Keratinocyte (primary cell): ENCODE measurements around the gene HES3. TPM values are rescaled to one million over a fixed set of nuclear protein-coding genes. Genes with fewer than 3 reads are reported as not detected.

Experiments
- DNase-seq: peaks from one replicate; pipeline ENCODE4 v3.0.0-alpha.2; 2011; ENCODE audit warnings: low read depth, missing footprints, low spot score
- FAIRE-seq: peaks from 2 replicates; lab custom pipeline; 2011; peaks lifted over from hg19 to GRCh38; lab: Jason Lieb, UNC
- H2AFZ ChIP-seq: 2 replicates; pipeline ENCODE4 v1.6.0; 2012; ENCODE audit warnings: low read length, control low read depth, inconsistent platforms; ENCODE audit not compliant: control insufficient read depth
- H3K27ac ChIP-seq: 2 replicates; pipeline ENCODE4 v1.5.1; 2011; ENCODE audit warnings: low read length; ENCODE audit not compliant: control insufficient read depth, insufficient read depth
- H3K27me3 ChIP-seq: 3 replicates; pipeline ENCODE4 v1.6.0; 2011; ENCODE audit warnings: low read length; ENCODE audit not compliant: control insufficient read depth, insufficient read depth; ENCODE audit errors: extremely low read depth
- H3K36me3 ChIP-seq, 2 experiments: 2 replicates in 1 of 2; 3 replicates in 1 of 2; pipeline ENCODE4 v1.5.1; 2011; ENCODE audit warnings: low read length in 2 of 2, mild to moderate bottlenecking in 1 of 2; ENCODE audit not compliant: control insufficient read depth in 2 of 2, insufficient read depth in 2 of 2; ENCODE audit errors: extremely low read depth in 1 of 2
- H3K4me1 ChIP-seq: 3 replicates; pipeline ENCODE4 v1.5.1; 2011; ENCODE audit warnings: low read length; ENCODE audit not compliant: control insufficient read depth, insufficient read depth; ENCODE audit errors: extremely low read depth
- H3K4me2 ChIP-seq: 3 replicates; pipeline ENCODE4 v1.6.0; 2011; ENCODE audit warnings: low read depth, low read length; ENCODE audit not compliant: control insufficient read depth, insufficient read depth; ENCODE audit errors: extremely low read depth
- H3K4me3 ChIP-seq, 3 experiments: fragments of 200-600 bp in 1 of 3; sonication (generic) in 1 of 3; 2 replicates in 2 of 3; 3 replicates in 1 of 3; pipeline ENCODE4 v1.5.1; 2011 to 2016; ENCODE audit warnings: low read length in 3 of 3, mild to moderate bottlenecking in 3 of 3, control low read depth in 2 of 3, inconsistent platforms in 1 of 3, low read depth in 1 of 3, mixed read lengths in 1 of 3, mixed run types in 1 of 3, moderate library complexity in 1 of 3; ENCODE audit not compliant: control insufficient read depth in 2 of 3, insufficient read depth in 2 of 3; ENCODE audit errors: extremely low read depth in 1 of 3
- H3K79me2 ChIP-seq: 2 replicates; pipeline ENCODE4 v1.6.0; 2012; ENCODE audit warnings: low read length; ENCODE audit not compliant: control insufficient read depth, insufficient read depth
- H3K9ac ChIP-seq: 3 replicates; pipeline ENCODE4 v1.6.0; 2011; ENCODE audit warnings: low read length; ENCODE audit not compliant: control insufficient read depth, insufficient read depth; ENCODE audit errors: extremely low read depth
- H3K9me1 ChIP-seq: 3 replicates; pipeline ENCODE4 v1.6.0; 2011; ENCODE audit warnings: low read length; ENCODE audit not compliant: control insufficient read depth, insufficient read depth; ENCODE audit errors: extremely low read depth
- H3K9me3 ChIP-seq: 2 replicates; pipeline ENCODE4 v1.5.1; 2012; ENCODE audit warnings: low read depth, low read length; ENCODE audit not compliant: control insufficient read depth
- H4K20me1 ChIP-seq: 3 replicates; pipeline ENCODE4 v1.6.0; 2011; ENCODE audit warnings: low read length; ENCODE audit not compliant: control insufficient read depth, insufficient read depth; ENCODE audit errors: extremely low read depth
- EZH2 ChIP-seq: IDR thresholded peaks from one replicate; pipeline ENCODE4 v1.6.1; 2012; ENCODE audit warnings: inconsistent platforms, mild to moderate bottlenecking, low read length, moderate library complexity
- dilution Hi-C: fragments of 300-500 bp; cut with MboI; formaldehyde crosslinking; loops from one replicate; pipeline ENCODE4 v1.7.0; 2020; ENCODE audit warnings: low sequenced_read_pairs; ENCODE audit not compliant: extremely low pct_ligation_motif_present
- polyA plus RNA-seq, 5 experiments: library from polyadenylated mRNA; depleted of rRNA in 3 of 5; stranded (reverse) in 3 of 5; stranded (forward) in 1 of 5; unstranded in 1 of 5; fragments of >200 nt; gene quantifications; 1 replicate in 1 of 5; 2 replicates in 3 of 5; 3 replicates in 1 of 5; pipeline versions ENCODE4 v1.2.1 to v1.2.3, GENCODE V29; 2011 to 2012; ENCODE audit warnings: missing spikeins in 2 of 5, low read depth in 1 of 5, low replicate concordance in 1 of 5
- TF ChIP-seq, protein P1 (sequence below), 3 experiments: IDR thresholded peaks in 1 of 3; conservative IDR thresholded peaks in 1 of 3; optimal IDR thresholded peaks in 1 of 3; 2 replicates in 2 of 3; 3 replicates in 1 of 3; pipeline versions ENCODE3 to v1.5.1; 2011; ENCODE audit warnings: low read length in 3 of 3, mild to moderate bottlenecking in 3 of 3, moderate library complexity in 2 of 3, control low read depth in 1 of 3, inconsistent platforms in 1 of 3; ENCODE audit not compliant: insufficient read depth in 2 of 3; ENCODE audit errors: extremely low read depth in 1 of 3

Gene HES3
- polyA plus RNA-seq, 1 donor (not counting 4 experiments of a cell fraction or from before 2014, with no cell fraction given) = not detected

DNA sequence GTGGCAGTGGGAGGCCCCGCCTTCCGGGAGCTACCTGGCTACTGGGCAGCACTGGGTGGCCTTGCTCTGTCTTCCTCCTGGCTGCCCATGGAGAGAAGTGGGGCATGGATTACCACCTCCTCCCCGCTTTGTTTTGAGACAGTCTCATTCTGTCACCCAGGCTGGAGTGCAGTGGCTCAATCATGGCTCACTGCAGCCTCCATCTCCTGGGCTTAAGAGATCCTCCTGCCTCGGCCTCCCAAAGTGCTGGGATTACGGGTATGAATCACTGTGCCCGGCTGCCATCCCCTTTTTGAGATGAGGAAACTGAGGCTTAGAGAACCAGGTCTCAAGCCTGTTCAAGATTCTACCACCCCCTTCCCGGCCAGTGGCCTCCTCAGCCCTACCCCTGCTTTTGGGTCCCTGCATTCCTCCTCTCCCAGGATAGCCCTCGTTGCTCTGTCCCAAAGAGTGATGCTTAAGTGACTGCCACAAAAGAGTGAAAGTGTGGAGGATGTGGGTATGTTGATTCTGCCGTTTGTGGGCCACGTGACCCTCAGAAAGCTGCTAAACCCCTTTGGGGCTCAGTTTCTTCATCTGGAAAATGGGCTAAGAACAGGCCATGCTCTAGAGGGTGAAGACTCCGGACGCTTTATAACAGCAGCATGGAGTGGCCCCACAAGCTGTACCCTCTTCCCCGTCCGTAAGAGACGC lies 7.8 kb downstream of the HES3 start:
- no peak for FAIRE-seq
- no peak for DNase-seq
- H3K9me1 ChIP-seq = no peaks in the 10 kb centered on the region
- no peak for TF ChIP-seq EZH2
- TF ChIP-seq, protein P1, sequence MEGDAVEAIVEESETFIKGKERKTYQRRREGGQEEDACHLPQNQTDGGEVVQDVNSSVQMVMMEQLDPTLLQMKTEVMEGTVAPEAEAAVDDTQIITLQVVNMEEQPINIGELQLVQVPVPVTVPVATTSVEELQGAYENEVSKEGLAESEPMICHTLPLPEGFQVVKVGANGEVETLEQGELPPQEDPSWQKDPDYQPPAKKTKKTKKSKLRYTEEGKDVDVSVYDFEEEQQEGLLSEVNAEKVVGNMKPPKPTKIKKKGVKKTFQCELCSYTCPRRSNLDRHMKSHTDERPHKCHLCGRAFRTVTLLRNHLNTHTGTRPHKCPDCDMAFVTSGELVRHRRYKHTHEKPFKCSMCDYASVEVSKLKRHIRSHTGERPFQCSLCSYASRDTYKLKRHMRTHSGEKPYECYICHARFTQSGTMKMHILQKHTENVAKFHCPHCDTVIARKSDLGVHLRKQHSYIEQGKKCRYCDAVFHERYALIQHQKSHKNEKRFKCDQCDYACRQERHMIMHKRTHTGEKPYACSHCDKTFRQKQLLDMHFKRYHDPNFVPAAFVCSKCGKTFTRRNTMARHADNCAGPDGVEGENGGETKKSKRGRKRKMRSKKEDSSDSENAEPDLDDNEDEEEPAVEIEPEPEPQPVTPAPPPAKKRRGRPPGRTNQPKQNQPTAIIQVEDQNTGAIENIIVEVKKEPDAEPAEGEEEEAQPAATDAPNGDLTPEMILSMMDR (optimal IDR thresholded peaks at IDR 0.05 in 1 of 3, IDR thresholded peaks at IDR 0.05 in 1 of 3, conservative IDR thresholded peaks at IDR 0.05 in 1 of 3; ENCODE audit: extremely low read depth in 1 of 3, insufficient read depth in 2 of 3, low read length in 3 of 3) = no peak
- peaks cover 3% of the 10 kb centered on the region for H4K20me1 ChIP-seq
- H3K4me3 ChIP-seq = no peak overlapping the region
- peaks cover 4% of the 10 kb centered on the region for H3K27me3 ChIP-seq
- dilution Hi-C loops = no loop called here
- no peaks in the 10 kb centered on the region for H3K4me1 ChIP-seq
- H3K79me2 ChIP-seq = no peaks in the 10 kb centered on the region
- no peak overlapping the region for H3K4me2 ChIP-seq
- H3K9ac ChIP-seq = no peak overlapping the region
- no peaks in the 10 kb centered on the region for H3K9me3 ChIP-seq
- H2AFZ ChIP-seq = no peak overlapping the region
- no peak overlapping the region for H3K27ac ChIP-seq
- peaks cover 6% of the 10 kb centered on the region in 2 experiments for H3K36me3 ChIP-seq

DNA sequence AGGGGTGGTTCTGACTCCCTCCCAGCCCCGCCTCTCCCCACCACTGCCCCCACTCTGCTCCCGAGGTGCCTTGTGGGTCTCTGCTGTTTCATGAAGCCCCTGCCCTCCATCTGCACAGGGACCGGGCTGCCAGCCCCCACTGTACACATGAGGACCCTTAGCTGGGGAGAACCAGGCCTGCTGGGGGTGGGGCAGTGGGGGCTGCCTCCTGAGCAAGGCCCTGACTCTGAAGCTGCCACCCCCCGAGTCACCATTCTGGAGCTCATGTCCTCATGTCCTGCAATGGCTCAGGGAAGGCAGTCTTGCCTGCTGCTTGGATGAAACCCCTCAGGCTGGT lies 8.4 kb downstream of the HES3 start:
- FAIRE-seq (no peak), DNase-seq (no peak)
- peaks cover 6% of the 10 kb centered on the region in 2 experiments for H3K36me3 ChIP-seq
- TF ChIP-seq EZH2 = no peak
- TF ChIP-seq, protein P1 (optimal IDR thresholded peaks at IDR 0.05 in 1 of 3, IDR thresholded peaks at IDR 0.05 in 1 of 3, conservative IDR thresholded peaks at IDR 0.05 in 1 of 3; ENCODE audit: extremely low read depth in 1 of 3, insufficient read depth in 2 of 3, low read length in 3 of 3) = no peak
- H3K9ac ChIP-seq = no peak overlapping the region
- H3K27me3 ChIP-seq = peaks cover 4% of the 10 kb centered on the region
- no peaks in the 10 kb centered on the region for H3K9me1 ChIP-seq
- H3K9me3 ChIP-seq = no peaks in the 10 kb centered on the region
- H3K27ac ChIP-seq = no peak overlapping the region
- no peak overlapping the region for H3K4me2 ChIP-seq
- H2AFZ ChIP-seq = no peak overlapping the region
- no peaks in the 10 kb centered on the region for H3K4me1 ChIP-seq
- H4K20me1 ChIP-seq = peaks cover 3% of the 10 kb centered on the region
- dilution Hi-C loops = no loop called here
- H3K79me2 ChIP-seq = no peaks in the 10 kb centered on the region
- no peak overlapping the region for H3K4me3 ChIP-seq
